HCT116 (cell line): ENCODE data around the gene SMIM35. TPM values are rescaled to one million over a fixed set of nuclear protein-coding genes. Genes with fewer than 3 reads are reported as not detected.

Source experiments
- ATAC-seq: fragments of 200-7000 bp; cut with Tn5 transposase; 2 replicates; pipeline ENCODE4 v1.9.1; 2020; ENCODE audit warnings: mild to moderate bottlenecking, moderate library complexity
- BruUV-seq: library from RNA; stranded (reverse); fragments of 400-500 nt; replicated peaks from 2 replicates; lab custom pipeline; 2021; lab: Mats Ljungman, UMichigan
- CTCF ChIA-PET: fragments of 300-600 bp; sonication (Branson Sonifier 250); formaldehyde crosslinking; loops from one replicate; lab custom pipeline; 2021; ENCODE audit warnings: antibody characterized with exemption; lab: Charles Lee
- POLR2A ChIA-PET: fragments of 300-600, 350-600 bp; sonication (Branson Sonifier 250); formaldehyde crosslinking; loops from one replicate; lab custom pipeline; 2021; ENCODE audit warnings: antibody characterized with exemption; lab: Charles Lee
- RAD21 ChIA-PET, 2 experiments: fragments of 300-600 bp; sonication (Branson Sonifier 250); formaldehyde crosslinking; loops; one replicate each; lab custom pipeline; 2023; ENCODE audit warnings: low total read pairs in 2 of 2; ENCODE audit not compliant: uncharacterized antibody in 2 of 2, unreplicated experiment in 2 of 2, low non-redundant PET in 1 of 2; lab: Charles Lee
- DNase-seq: peaks from one replicate; pipeline ENCODE4 v3.0.0-alpha.2; 2010; ENCODE audit warnings: low read depth, low spot score
- H2AFZ ChIP-seq: fragments of 200-600 bp; shearing (Covaris generic), sonication (generic); 2 replicates; pipeline ENCODE4 v1.6.1; 2017; ENCODE audit warnings: low read depth, mixed run types, mixed read lengths, antibody characterized with exemption, low read length; ENCODE audit not compliant: poor library complexity, severe bottlenecking
- H3K27ac ChIP-seq: 2 replicates; pipeline ENCODE4 v1.5.1; 2012; ENCODE audit warnings: low read depth, low read length
- H3K27me3 ChIP-seq: fragments of 200-600 bp; sonication (generic); 2 replicates; pipeline ENCODE4 v1.6.1; 2016; ENCODE audit warnings: mixed run types, low read length, mixed read lengths; ENCODE audit not compliant: insufficient read depth
- H3K36me3 ChIP-seq, 2 experiments: fragments of 200-500 bp in 1 of 2; fragments of 200-600 bp in 1 of 2; sonication (Bioruptor generic) in 1 of 2; sonication (generic) in 1 of 2; 2 replicates each; pipeline versions ENCODE4 v1.5.1 to v1.6.1; 2014 to 2016; ENCODE audit warnings: low read length in 2 of 2, inconsistent platforms in 1 of 2, mixed read lengths in 1 of 2, mixed run types in 1 of 2; ENCODE audit not compliant: insufficient read depth in 2 of 2, control insufficient read depth in 1 of 2
- H3K4me1 ChIP-seq, 2 experiments: fragments of 200-600 bp in 1 of 2; sonication (generic) in 1 of 2; 2 replicates each; pipeline versions ENCODE4 v1.5.1 to v1.6.1; 2012 to 2017; ENCODE audit warnings: low read length in 2 of 2, inconsistent platforms in 1 of 2, mild to moderate bottlenecking in 1 of 2, mixed read lengths in 1 of 2, mixed run types in 1 of 2, moderate library complexity in 1 of 2; ENCODE audit not compliant: insufficient read depth in 2 of 2, control insufficient read depth in 1 of 2
- H3K4me2 ChIP-seq: fragments of 200-600 bp; sonication (generic); 2 replicates; pipeline ENCODE4 v1.6.1; 2017; ENCODE audit warnings: mixed run types, low read length, mixed read lengths
- H3K4me3 ChIP-seq, 2 experiments: fragments of 200-600 bp in 1 of 2; sonication (generic) in 1 of 2; replicated peaks in 1 of 2; 2 replicates each; pipeline ENCODE4 v1.5.1; 2011 to 2016; ENCODE audit warnings: low read length in 2 of 2, control low read depth in 1 of 2, low read depth in 1 of 2, mild to moderate bottlenecking in 1 of 2, mixed read lengths in 1 of 2, mixed run types in 1 of 2
- H3K79me2 ChIP-seq: fragments of 200-600 bp; sonication (generic); 2 replicates; pipeline ENCODE4 v1.6.1; 2017; ENCODE audit warnings: mild to moderate bottlenecking, mixed run types, low read length, moderate library complexity, mixed read lengths; ENCODE audit not compliant: insufficient read depth
- H3K9ac ChIP-seq: fragments of 200-600 bp; sonication (generic); 2 replicates; pipeline ENCODE4 v1.6.1; 2016; ENCODE audit warnings: low read length, mixed read lengths
- H3K9me2 ChIP-seq: fragments of 200-600 bp; sonication (generic), shearing (Covaris generic); 2 replicates; pipeline ENCODE4 v1.6.1; 2017; ENCODE audit warnings: mixed run types, mild to moderate bottlenecking, moderate library complexity; ENCODE audit not compliant: insufficient read depth
- H3K9me3 ChIP-seq, 2 experiments: fragments of 200-500 bp in 1 of 2; fragments of 200-600 bp in 1 of 2; sonication (Bioruptor generic) in 1 of 2; sonication (generic) in 1 of 2; 2 replicates each; pipeline ENCODE4 v1.6.1; 2014 to 2017; ENCODE audit warnings: low read length in 2 of 2, mixed read lengths in 2 of 2, inconsistent platforms in 1 of 2, low read depth in 1 of 2, mild to moderate bottlenecking in 1 of 2, mixed run types in 1 of 2, moderate library complexity in 1 of 2; ENCODE audit not compliant: control insufficient read depth in 1 of 2, insufficient read depth in 1 of 2
- H4K20me1 ChIP-seq: fragments of 200-600 bp; sonication (generic), shearing (Covaris generic); 2 replicates; pipeline ENCODE4 v1.6.1; 2017; ENCODE audit warnings: mixed run types, mild to moderate bottlenecking, moderate library complexity; ENCODE audit not compliant: insufficient read depth
- CBX3 ChIP-seq: IDR thresholded peaks from 2 replicates; pipeline ENCODE4 v1.6.1; 2012; ENCODE audit warnings: low read depth
- EGR1 ChIP-seq: IDR thresholded peaks from 2 replicates; pipeline ENCODE4 v1.6.1; 2012; ENCODE audit warnings: low read depth
- EZH2 ChIP-seq: fragments of 200-600 bp; sonication (generic); IDR thresholded peaks from 2 replicates; pipeline ENCODE4 v1.6.1; 2017; ENCODE audit warnings: antibody characterized with exemption, mixed run types
- EZH2phosphoT487 ChIP-seq: fragments of 200-600 bp; IDR thresholded peaks from 2 replicates; pipeline ENCODE4 v1.6.1; 2018; ENCODE audit warnings: antibody characterized with exemption, borderline replicate concordance
- SRF ChIP-seq: IDR thresholded peaks from 2 replicates; pipeline ENCODE4 v1.6.1; 2012; ENCODE audit warnings: low read depth
- intact Hi-C: fragments of 100-400 bp; cut with micrococcal nuclease; formaldehyde crosslinking; loops from 2 replicates; pipeline ENCODE4 v1.10.0; 2022
- total RNA-seq: library from RNA; stranded (reverse); gene quantifications from one replicate; pipeline ENCODE4 v1.2.1, GENCODE V29; 2021; ENCODE audit not compliant: unreplicated experiment
- TF ChIP-seq, protein P1 (sequence below): IDR thresholded peaks from 2 replicates; pipeline ENCODE4 v1.6.1; 2011; ENCODE audit warnings: mild to moderate bottlenecking, low read length, moderate library complexity; ENCODE audit not compliant: insufficient replicate concordance; ENCODE audit errors: extremely low read depth
- TF ChIP-seq, protein P2 (sequence below), 3 experiments: fragments of 200-600 bp in 1 of 3; sonication (generic) in 1 of 3; IDR thresholded peaks in 2 of 3; conservative IDR thresholded peaks in 1 of 3; 2 replicates each; pipeline ENCODE4 v1.5.1; 2012 to 2017; ENCODE audit warnings: low read depth in 2 of 3, low read length in 2 of 3, antibody characterized with exemption in 1 of 3, borderline replicate concordance in 1 of 3, control low read depth in 1 of 3, mild to moderate bottlenecking in 1 of 3, mixed read lengths in 1 of 3, mixed run types in 1 of 3, moderate library complexity in 1 of 3; ENCODE audit not compliant: insufficient read depth in 1 of 3
- TF ChIP-seq, protein P3 (sequence below): IDR thresholded peaks from 2 replicates; pipeline ENCODE4 v1.6.1; 2012; ENCODE audit warnings: low read depth

The SMIM35 gene
- total RNA-seq, 1 experiment from 2014 or later = not detected

DNA sequence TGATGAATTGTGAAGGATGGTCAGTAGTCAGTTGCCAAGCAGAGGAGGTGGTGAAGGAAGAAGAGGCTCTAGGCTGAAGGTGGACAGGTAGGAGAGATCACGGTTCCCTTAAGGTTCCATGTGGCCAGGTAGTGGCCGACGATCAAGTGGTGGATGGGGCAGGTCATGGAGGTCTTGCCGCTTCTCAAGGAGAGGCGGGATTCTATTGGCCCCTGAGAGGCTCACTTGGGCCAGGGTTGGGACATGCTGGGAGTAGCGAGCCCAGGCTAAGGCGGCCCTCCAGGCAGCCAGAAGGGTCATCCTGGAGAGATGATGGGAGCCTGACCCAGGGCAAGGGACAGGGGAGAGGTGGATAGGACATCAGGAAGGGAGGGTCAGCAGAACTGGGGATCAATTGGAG, 30.8 kb downstream of the SMIM35 start:
- POLR2A ChIA-PET = no interaction called here
- H3K9me2 ChIP-seq = no peaks in the 10 kb centered on the region
- no TSS peak for BruUV-seq
- no peaks in the 10 kb centered on the region for H3K36me3 ChIP-seq
- intact Hi-C loops = no loop called here
- no peaks in the 10 kb centered on the region for H3K27me3 ChIP-seq
- H3K27ac ChIP-seq = no peak overlapping the region
- CTCF ChIA-PET = interaction anchor here (4.2 kb wide), 1 partner anchor 240 kb away, joined by 25 read pairs; no protein-coding TSS in a partner anchor
- no peaks in the 10 kb centered on the region for H4K20me1 ChIP-seq
- no peaks in the 10 kb centered on the region for H3K79me2 ChIP-seq
- TF ChIP-seq EZH2phosphoT487 (no peak), CBX3 (no peak), EZH2 (no peak), EGR1 (no peak), SRF (no peak)
- TF ChIP-seq, protein P1, sequence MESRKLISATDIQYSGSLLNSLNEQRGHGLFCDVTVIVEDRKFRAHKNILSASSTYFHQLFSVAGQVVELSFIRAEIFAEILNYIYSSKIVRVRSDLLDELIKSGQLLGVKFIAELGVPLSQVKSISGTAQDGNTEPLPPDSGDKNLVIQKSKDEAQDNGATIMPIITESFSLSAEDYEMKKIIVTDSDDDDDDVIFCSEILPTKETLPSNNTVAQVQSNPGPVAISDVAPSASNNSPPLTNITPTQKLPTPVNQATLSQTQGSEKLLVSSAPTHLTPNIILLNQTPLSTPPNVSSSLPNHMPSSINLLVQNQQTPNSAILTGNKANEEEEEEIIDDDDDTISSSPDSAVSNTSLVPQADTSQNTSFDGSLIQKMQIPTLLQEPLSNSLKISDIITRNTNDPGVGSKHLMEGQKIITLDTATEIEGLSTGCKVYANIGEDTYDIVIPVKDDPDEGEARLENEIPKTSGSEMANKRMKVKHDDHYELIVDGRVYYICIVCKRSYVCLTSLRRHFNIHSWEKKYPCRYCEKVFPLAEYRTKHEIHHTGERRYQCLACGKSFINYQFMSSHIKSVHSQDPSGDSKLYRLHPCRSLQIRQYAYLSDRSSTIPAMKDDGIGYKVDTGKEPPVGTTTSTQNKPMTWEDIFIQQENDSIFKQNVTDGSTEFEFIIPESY = no peak
- TF ChIP-seq, protein P2, sequence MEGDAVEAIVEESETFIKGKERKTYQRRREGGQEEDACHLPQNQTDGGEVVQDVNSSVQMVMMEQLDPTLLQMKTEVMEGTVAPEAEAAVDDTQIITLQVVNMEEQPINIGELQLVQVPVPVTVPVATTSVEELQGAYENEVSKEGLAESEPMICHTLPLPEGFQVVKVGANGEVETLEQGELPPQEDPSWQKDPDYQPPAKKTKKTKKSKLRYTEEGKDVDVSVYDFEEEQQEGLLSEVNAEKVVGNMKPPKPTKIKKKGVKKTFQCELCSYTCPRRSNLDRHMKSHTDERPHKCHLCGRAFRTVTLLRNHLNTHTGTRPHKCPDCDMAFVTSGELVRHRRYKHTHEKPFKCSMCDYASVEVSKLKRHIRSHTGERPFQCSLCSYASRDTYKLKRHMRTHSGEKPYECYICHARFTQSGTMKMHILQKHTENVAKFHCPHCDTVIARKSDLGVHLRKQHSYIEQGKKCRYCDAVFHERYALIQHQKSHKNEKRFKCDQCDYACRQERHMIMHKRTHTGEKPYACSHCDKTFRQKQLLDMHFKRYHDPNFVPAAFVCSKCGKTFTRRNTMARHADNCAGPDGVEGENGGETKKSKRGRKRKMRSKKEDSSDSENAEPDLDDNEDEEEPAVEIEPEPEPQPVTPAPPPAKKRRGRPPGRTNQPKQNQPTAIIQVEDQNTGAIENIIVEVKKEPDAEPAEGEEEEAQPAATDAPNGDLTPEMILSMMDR (IDR thresholded peaks at IDR 0.05 in 2 of 3, conservative IDR thresholded peaks at IDR 0.05 in 1 of 3; ENCODE audit: borderline replicate concordance in 1 of 3, insufficient read depth in 1 of 3, low read depth in 2 of 3, low read length in 2 of 3) = no peak
- TF ChIP-seq, protein P3, sequence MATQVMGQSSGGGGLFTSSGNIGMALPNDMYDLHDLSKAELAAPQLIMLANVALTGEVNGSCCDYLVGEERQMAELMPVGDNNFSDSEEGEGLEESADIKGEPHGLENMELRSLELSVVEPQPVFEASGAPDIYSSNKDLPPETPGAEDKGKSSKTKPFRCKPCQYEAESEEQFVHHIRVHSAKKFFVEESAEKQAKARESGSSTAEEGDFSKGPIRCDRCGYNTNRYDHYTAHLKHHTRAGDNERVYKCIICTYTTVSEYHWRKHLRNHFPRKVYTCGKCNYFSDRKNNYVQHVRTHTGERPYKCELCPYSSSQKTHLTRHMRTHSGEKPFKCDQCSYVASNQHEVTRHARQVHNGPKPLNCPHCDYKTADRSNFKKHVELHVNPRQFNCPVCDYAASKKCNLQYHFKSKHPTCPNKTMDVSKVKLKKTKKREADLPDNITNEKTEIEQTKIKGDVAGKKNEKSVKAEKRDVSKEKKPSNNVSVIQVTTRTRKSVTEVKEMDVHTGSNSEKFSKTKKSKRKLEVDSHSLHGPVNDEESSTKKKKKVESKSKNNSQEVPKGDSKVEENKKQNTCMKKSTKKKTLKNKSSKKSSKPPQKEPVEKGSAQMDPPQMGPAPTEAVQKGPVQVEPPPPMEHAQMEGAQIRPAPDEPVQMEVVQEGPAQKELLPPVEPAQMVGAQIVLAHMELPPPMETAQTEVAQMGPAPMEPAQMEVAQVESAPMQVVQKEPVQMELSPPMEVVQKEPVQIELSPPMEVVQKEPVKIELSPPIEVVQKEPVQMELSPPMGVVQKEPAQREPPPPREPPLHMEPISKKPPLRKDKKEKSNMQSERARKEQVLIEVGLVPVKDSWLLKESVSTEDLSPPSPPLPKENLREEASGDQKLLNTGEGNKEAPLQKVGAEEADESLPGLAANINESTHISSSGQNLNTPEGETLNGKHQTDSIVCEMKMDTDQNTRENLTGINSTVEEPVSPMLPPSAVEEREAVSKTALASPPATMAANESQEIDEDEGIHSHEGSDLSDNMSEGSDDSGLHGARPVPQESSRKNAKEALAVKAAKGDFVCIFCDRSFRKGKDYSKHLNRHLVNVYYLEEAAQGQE = no peak
- DNase-seq (no peak), ATAC-seq (no peak)
- no peak overlapping the region for H3K9ac ChIP-seq
- H3K9me3 ChIP-seq = no peaks in the 10 kb centered on the region
- H2AFZ ChIP-seq = no peak overlapping the region
- no peak overlapping the region for H3K4me2 ChIP-seq
- no peak overlapping the region for H3K4me3 ChIP-seq
- peaks cover 0 to 10% of the 10 kb centered on the region in 2 experiments; a peak in 2 of 4 replicates for H3K4me1 ChIP-seq
- RAD21 ChIA-PET = no interaction called here
